ENCODE results near the gene ARRB1.
A peak's percentile ranks its signal among the peaks of the same experiment; 100 is the strongest.
"Not testable (repeated sequence)": the region's sequence is repeated elsewhere in the genome, so short reads cannot be mapped to it uniquely, and the experiment has no call there.

The ARRB1 gene

DNA sequence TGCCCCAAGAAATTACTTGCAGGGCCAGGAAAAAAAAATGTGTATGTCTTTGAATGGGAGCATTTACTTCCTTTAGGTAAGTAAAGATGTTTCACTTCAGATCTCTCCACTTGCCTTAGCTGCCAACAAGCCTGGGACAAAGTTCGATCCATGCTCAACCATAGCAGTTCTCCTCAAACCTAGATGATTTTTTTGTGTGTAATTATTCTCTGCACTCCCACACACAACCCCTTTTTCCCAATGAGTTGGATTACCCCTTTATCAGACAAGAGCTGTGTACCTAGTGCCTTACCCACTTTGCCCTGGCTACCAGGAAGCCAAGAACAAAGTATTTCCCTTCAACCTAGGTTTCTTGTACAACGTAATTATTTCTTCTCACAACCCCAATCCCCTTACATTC lies 75.3 kb downstream of the ARRB1 start:
- no peak for FAIRE-seq
- no peak for DNase-seq (ENCODE audit: low spot score)

DNA sequence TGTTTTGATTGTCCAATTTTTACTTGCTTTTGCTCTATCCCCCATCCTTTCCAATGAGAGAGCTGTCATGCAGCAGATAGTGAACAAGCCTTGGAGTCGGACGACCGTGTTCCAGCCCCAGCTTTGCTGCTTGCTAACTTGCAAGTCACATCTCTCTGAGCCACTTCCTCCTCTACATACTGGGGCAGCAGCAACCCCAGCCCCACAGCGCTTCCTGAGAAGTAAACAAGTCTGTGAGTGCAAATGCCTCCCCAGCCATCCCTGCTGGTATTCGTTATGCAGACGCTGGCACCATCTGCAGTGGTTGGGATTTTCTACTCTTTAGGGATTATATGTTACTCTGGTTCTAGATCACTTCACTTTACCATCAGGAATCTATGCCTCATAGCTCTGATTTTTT lies 75.9 kb downstream of the ARRB1 start:
- FAIRE-seq (no peak), DNase-seq (ENCODE audit: low spot score) (no peak)

DNA sequence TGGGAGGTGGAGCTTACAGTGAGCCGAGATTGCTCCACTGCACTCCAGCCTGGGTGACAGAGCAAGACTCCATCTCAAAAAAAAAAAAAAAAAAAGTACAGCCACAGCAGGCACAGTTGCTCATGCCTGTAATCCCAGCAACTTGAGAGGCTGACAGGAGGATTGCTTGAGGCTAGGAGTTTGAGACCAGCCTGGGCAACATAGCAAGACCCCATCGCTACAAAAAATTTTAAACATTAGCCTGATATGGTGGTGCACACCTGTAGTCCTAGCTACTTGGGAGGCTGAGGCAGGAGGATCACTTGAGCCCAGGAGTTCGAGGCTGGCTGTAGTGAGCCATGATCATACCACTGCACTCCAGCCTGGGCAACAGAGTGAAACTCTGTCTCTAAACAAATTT lies 76.7 kb downstream of the ARRB1 start:
- not testable (repeated sequence) for DNase-seq (ENCODE audit: low spot score); FAIRE-seq

GRCh38 chr11:75273411-75274391 lies 77.8 kb downstream of the ARRB1 start:
- FAIRE-seq, result peak; percentile 5
- DNase-seq (ENCODE audit: low spot score), result no peak

DNA sequence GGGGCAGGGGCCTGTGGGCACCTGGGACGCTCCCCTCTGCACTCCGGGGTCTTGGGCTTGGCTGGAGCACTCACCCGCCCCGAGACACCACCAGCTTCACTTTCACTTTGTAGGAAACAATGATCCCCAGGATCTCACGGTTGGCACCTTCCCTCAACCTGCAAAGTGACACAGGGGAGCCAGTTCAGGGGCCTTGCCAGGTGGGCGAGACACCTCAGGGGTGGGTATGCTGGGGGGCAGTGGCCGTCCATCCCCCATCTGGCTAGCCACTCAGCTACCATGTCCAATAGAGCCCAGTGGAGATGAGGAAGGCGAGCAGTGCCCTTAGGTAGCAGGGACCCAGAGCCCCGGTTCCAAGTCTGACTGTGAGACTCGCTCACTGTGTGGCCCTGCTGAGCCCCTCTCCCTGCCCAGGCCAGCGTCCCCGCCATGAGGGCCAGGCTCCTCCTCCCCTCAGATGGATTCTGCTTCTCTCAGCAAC lies 78.6 kb downstream of the ARRB1 start:
- FAIRE-seq (no peak), DNase-seq (ENCODE audit: low spot score) (no peak)

GRCh38 chr11:75272391-75272790 lies 79.1 kb downstream of the ARRB1 start:
- DNase-seq (ENCODE audit: low spot score) (no peak), FAIRE-seq (no peak)

DNA sequence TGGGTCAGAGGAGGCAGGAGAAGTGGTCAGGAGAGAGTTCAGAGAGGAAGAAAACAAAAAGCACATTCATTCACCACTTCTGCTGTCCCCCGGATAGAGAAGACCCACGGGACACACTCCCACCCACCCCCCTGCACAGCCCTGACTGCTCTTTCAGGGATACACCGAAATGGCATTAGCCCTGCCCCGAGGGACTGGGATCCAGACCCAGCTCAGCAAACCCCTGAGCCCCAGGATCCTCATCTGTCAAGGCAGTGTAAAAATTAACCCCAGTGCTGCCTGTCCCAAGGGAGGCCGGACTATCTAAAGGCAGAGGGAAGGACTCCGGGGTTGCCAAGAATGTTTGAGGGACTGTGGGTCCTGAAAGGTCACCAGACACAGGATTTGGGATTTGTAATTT lies 79.7 kb downstream of the ARRB1 start:
- no peak for FAIRE-seq
- DNase-seq (ENCODE audit: low spot score), result no peak

DNA sequence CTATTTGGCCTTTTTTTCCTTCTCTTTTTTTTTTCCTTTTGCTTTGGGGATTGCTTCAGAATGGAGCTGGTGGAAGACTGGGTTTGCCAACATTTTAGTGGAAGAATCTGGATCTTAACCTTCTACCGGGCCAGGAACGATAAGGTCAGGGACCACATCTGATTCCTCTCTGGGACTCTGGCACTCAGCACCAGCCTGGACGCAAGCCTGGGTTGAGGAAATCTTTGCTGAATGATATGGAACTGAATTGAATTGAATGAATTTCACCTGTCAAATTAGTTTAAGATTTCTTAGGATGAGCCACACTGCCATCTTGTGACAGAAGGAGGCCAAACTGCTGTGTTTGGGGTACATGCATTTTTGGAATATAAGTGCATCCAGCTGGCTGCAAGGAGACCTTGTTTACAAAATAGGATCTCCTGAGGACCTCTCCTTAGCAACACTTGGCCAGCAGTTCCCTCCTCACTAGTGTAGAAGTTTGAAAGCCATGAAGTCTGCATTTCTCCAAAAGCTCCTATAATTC lies 80.5 kb downstream of the ARRB1 start:
- DNase-seq (ENCODE audit: low spot score) (peak; percentile 41), FAIRE-seq (no peak)

DNA sequence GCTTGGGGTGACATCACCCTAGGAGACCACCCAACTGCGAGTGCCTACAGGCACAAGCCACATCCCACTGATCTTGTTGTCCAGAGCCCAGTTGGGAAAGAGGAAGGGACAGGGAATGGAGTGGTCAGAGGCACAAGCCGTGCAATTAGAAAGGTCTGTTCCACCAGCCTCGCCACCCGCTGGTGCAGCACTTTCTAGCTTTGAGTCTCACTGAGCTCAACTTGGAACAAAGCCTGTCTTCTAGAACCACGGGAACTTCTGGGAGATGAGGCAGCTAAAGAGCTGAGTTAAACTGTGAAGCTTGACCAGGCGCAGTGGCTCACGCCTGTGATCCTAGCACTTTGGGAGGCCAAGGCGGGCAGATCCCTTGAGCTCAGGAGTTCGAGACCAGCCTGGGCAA lies 81.6 kb downstream of the ARRB1 start:
- no peak for FAIRE-seq
- no peak for DNase-seq (ENCODE audit: low spot score)

DNA sequence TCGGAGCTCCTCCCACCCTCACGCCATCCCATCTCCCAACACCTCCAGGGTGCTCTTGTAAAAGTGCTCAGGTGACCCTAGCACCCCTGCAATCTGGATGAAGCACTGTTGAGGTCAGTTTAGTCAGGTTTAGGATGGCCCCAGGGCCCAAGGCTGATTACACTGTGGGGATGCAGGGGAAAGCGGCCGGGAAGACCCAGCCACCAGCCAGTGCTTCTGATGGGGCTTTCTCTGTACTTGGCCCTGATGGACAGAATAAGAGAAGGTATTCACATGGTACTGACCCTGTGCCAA lies 82.1 kb downstream of the ARRB1 start:
- DNase-seq (ENCODE audit: low spot score) (no peak), FAIRE-seq (no peak)

DNA sequence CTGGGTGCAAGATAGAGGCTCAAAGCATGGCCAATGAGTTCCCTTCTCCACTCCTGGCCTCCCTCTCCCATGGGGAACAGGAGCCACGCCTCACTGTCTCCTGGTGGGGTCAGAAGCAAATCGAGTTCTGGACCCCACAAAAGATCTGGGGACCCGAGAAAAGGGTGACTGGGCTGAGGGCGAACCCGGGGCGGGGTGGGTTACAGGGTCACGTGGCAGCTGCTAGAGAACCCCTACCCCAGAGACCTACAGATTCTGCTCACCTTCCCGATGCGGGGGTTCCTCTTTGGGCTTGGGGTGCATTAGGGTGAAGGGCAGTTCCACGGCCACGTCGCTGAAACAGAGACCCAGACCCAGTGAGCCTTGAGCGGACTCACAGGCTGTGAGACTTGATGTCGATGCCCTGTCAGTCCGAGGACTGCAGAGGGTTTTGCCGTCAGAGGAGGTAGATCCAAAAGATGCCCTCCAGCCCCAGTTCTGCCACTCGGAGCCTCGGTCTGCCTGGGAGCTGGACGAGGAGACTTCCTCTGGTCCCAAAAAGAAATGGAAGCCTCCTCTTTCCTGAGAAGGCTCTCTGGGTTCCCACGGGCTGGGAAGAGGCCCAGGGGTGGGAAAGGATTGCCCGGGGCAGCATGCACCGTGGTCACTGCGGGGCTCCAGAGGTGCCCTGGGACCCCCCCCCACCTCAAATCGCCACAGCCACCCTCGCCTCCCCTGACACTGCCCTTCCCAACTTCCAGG lies 82.7 kb downstream of the ARRB1 start:
- FAIRE-seq, result no peak

DNA sequence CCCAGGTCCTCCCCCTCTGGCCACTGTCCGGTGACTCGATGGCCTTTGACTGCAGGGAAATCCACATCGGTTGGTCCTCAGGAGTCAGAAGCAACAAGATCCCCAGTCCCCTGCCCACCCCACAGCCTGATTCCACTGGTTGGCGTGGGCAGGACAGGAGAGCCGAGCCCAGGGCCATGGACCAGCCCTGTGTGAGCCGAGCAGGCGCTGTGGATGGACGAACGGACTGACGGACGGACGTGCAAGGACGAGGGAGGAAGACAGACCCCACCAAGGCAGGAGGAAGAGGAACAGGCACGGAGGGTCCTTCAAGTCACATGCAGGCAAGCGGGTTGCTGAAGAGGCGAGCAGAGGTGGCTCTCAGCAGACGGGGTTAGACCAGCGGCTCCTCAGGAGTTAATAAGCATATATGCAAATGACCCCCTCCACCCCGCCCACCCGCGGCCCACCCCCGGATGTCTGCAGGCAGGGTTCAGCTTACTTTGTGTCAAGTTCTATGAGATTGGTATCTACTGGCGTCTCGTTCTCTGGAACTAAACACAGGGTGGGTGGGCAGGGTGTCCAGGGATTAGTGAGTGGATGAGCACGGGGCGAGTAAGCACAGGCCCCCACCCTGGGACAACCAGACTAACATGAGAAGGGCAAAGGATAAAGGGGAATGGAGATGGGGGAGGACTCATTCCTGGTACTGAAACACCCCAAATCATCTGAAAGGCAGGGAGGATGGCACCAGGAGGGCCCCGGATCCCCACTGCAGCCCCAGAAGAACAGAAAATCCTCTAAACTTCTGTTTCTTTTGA lies 84.1 kb downstream of the ARRB1 start:
- DNase-seq (ENCODE audit: low spot score) (no peak), FAIRE-seq (no peak)

More for the DNA sequence above, 82.7 kb downstream of the ARRB1 start:
- no peak for DNase-seq (ENCODE audit: low spot score)

- no peak for FAIRE-seq
- DNase-seq (ENCODE audit: low spot score), result no peak
Observed at GRCh38 chr11:75265851-75266531, 85.5 kb downstream of the ARRB1 start.

DNA sequence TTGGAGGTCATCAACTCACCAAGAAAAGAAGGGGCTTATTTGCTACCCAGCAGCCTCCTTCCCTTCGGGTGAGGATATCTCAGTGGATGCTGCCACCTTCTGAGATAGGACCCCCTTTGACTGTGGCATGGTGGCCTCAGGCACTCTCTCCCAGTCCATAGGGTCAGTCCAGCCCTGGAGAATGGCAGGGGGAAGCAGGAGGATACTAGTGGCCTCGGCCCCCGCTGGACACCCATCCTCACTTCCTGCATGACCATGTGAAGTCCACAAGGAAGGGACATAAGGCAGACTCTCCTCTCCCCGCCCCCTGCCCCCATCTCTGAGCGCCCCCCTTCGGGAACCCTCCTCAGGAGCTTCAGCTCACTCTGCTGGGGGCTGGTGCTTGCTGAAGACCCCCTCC lies 86.5 kb downstream of the ARRB1 start:
- DNase-seq (ENCODE audit: low spot score) (no peak), FAIRE-seq (no peak)

DNA sequence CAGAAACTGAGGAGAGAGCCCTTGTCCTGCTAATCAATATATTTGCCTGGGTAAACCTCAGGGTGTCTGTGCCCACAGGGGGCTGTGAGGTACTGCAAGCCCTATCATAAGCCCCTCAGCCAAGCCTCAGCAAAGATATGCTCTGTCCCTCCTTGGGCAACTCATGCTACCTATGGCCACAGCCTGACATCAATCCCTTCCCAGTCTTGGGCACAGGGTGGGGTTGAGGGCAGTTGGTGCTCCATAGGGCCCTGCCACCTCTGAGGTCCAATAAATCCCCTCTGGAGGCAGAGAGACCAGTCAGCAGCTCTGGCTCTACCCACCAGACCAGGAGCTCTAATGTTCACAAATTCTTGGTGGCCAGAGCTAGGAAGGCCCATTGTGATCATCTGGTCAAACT lies 87.1 kb downstream of the ARRB1 start:
- DNase-seq (ENCODE audit: low spot score) (no peak), FAIRE-seq (no peak)

GRCh38 chr11:75263944-75264349 lies 87.5 kb downstream of the ARRB1 start:
- FAIRE-seq (no peak), DNase-seq (ENCODE audit: low spot score) (no peak)

DNA sequence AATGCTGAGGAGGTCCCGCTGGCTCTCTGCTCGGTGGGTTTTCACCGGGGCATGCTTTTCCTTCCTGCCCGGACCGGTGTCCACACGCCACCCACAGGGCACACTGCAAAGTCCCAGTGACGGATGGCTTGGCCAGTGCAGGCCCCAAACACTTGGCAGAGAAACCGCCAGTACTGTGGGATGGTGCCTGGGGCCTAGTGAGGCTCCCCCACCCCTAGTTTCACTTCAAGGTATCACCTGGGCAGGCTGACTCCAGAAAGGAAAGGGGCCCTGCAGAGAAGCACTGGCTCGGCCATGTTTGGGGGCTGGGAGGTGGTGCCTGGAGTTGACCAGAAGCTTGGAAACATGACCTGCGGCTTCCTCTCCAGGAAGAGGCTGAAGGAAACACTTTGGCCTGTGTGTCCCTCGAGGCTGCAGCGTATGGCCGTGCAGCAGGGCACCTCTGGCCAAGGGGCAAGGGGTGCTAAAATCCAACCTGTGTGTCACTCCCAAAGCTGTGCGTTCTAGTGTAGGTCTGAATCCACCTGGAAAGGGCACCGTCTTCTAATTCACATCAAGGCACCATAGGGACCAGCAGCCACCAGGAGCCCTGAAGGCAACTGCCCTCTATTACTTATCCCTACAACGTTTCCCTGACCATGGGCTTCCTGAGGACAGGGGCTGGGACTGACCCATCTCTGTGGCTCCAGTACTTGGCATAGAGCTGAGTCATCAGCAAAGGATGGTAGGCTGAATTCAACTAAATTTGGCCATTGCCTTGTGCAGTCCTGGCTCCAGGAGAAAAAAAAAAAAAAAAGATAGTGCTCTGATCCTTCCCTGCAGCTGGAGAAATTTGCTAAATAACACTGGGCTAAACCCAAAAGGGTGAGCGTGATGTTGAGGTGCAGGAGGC lies 88.3 kb downstream of the ARRB1 start:
- FAIRE-seq (no peak), DNase-seq (ENCODE audit: low spot score) (no peak)

DNA sequence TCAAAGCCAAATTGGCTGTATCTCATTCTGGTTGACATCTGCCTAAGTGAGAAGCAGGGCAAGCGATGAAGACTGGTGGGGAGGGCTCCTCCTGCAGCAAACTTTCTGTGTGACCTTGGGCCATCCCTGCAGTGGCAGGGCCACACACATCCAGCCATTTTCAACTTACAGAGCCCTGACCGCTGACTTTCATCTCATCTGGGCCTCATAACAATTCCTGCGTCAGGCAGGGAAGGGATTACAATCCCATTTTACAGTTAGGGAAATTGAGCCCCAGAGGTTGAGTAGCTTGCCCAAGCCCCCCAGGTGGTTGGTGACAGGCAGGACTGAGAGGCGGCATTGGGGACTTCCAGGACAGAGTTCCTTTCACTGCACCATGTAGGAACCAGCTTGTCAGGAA lies 89.0 kb downstream of the ARRB1 start:
- DNase-seq (ENCODE audit: low spot score) (no peak), FAIRE-seq (no peak)

DNA sequence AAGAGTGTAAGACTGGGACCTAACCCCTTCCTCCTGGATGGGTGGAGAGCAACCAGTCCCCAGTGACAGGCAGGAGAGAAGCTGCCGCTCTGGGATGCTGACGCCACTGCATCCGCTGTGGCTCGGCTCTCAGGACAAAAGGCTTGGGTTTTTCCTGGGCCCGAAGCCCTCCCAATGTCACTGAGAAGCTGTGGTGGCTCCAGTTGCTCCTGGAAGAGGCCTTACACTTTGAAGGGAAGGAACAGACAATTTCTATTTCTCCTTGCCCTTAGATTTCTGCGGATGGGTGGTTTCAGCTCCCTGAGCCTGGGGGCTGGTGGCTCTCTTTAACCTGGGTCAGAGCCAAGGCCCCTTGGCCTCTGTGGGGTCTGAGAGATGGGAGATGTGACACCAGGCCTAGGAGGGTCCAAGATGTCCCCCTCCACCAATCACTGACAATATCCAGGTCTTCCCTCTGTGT lies 89.5 kb downstream of the ARRB1 start:
- FAIRE-seq (no peak), DNase-seq (ENCODE audit: low spot score) (no peak)
